Suprapubic skin (tissue), 4 donors: ENCODE measurements around the gene PARP1. TPM values are rescaled to one million over a fixed set of nuclear protein-coding genes. Genes with fewer than 3 reads are reported as not detected.

Experiments used
- DNase-seq, 2 donors: peaks; one replicate each; pipeline ENCODE4 v3.0.0-alpha.2; 2019; ENCODE audit warnings: low spot score in 2 of 2
- H3K27ac ChIP-seq: fragments of 200-600 bp; sonication (generic); one replicate; pipeline ENCODE4 v1.5.1; 2019
- H3K27me3 ChIP-seq: fragments of 200-600 bp; sonication (generic); one replicate; pipeline ENCODE4 v1.5.1; 2019
- H3K36me3 ChIP-seq: fragments of 200-600 bp; sonication (generic); one replicate; pipeline ENCODE4 v1.5.1; 2019
- H3K4me1 ChIP-seq: fragments of 200-600 bp; sonication (generic); one replicate; pipeline ENCODE4 v1.5.1; 2019
- H3K4me3 ChIP-seq: fragments of 200-600 bp; sonication (generic); one replicate; pipeline ENCODE4 v1.5.1; 2019; ENCODE audit warnings: mild to moderate bottlenecking
- H3K9me3 ChIP-seq: fragments of 200-600 bp; sonication (generic); one replicate; pipeline ENCODE4 v1.5.1; 2019
- EP300 ChIP-seq: sonication (generic); formaldehyde crosslinking; IDR thresholded peaks from one replicate; pipeline ENCODE4 v1.6.1; 2017; ENCODE audit warnings: antibody characterized with exemption
- POLR2A ChIP-seq, 2 donors: fragments of 450-650 bp; IDR thresholded peaks; one replicate each; pipeline ENCODE4 v1.6.1; 2017; ENCODE audit warnings: antibody characterized with exemption in 2 of 2, mild to moderate bottlenecking in 2 of 2, moderate library complexity in 2 of 2
- POLR2AphosphoS5 ChIP-seq, 3 donors: sonication (generic); formaldehyde crosslinking; IDR thresholded peaks; one replicate each; pipeline ENCODE4 v1.6.1; 2017; ENCODE audit warnings: antibody characterized with exemption in 3 of 3
- WGBS: methylation state at CpG from one replicate; pipeline ENCODE4 v1.1.5; 2018; 5-methylcytosine and 5-hydroxymethylcytosine counted together
- total RNA-seq, 4 donors: library from RNA; depleted of rRNA; stranded (reverse); fragments of >200 nt; gene quantifications; one replicate each; pipeline ENCODE4 v1.1.0, GENCODE V29; 2016
- TF ChIP-seq, protein P1 (sequence below), 2 donors: fragments of 200-600 bp in 1 of 2; fragments of 450-650 bp in 1 of 2; sonication (generic) in 1 of 2; IDR thresholded peaks; one replicate each; pipeline ENCODE4 v1.5.1; 2016 to 2019; ENCODE audit warnings: antibody characterized with exemption in 2 of 2, mild to moderate bottlenecking in 1 of 2, moderate library complexity in 1 of 2

The PARP1 gene
- total RNA-seq, 4 donors from 2014 or later, result 55.7 to 70.0 (median 60.6) TPM

DNA sequence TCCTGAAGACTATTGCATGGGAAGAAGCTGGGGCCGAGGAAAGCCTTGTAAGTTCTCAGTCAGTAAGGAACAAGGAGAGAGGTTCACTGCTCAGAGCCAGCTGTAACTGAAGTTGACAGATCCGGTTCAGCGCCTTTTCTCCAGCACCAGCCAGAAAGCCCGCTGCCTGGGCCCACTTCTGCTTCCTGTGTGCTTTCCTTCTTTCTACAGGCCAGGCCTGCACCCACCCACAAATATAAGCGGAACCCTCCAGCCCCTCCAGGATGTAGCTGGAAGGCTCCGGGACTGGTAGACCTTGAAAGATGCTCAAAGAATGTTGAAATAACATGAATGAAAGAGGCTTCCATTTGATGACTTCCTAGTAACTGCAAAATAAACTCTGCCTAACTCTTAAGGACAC lies 38.8 kb downstream of the PARP1 start:
- peaks cover 100% of the 10 kb centered on the region for H3K36me3 ChIP-seq
- no peaks in the 10 kb centered on the region for H3K27me3 ChIP-seq
- 65% methylated on average over 5 of the region's 6 CpGs for WGBS
- no peaks in the 10 kb centered on the region for H3K9me3 ChIP-seq
- no peak for TF ChIP-seq POLR2A (IDR thresholded peaks at IDR 0.05)
- H3K4me1 ChIP-seq, result no peaks in the 10 kb centered on the region
- H3K27ac ChIP-seq, result no peak overlapping the region
- no peak overlapping the region for H3K4me3 ChIP-seq
- DNase-seq, result no peak

DNA sequence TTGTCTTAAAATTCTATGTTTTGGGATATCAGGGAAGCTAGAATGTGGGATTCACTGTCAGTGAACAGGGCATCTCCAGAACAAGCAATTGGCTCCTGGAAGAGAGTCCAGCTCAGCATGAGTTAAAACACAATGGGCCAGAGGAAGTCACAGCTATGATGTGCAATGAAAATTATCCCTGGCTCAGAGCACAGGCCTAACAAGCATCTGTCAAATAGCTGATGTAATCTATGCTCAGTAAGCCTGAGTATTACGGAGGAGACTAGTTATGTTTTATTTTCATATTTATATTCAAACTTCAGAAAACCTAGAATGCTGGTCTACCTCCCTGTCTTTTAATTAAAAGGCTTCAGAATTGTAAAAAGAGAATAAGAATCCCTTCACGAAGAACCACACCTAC lies 41.6 kb downstream of the PARP1 start:
- no peaks in the 10 kb centered on the region for H3K27me3 ChIP-seq
- no peaks in the 10 kb centered on the region for H3K4me1 ChIP-seq
- 85% methylated on average over 2 of the region's 2 CpGs for WGBS
- no peak overlapping the region for H3K27ac ChIP-seq
- H3K9me3 ChIP-seq, result no peaks in the 10 kb centered on the region
- no peak overlapping the region for H3K4me3 ChIP-seq
- peaks cover 100% of the 10 kb centered on the region for H3K36me3 ChIP-seq
- TF ChIP-seq POLR2A (IDR thresholded peaks at IDR 0.05), result no peak
- no peak for TF ChIP-seq POLR2AphosphoS5 (IDR thresholded peaks at IDR 0.05)
- TF ChIP-seq EP300, result no peak
- TF ChIP-seq, protein P1, sequence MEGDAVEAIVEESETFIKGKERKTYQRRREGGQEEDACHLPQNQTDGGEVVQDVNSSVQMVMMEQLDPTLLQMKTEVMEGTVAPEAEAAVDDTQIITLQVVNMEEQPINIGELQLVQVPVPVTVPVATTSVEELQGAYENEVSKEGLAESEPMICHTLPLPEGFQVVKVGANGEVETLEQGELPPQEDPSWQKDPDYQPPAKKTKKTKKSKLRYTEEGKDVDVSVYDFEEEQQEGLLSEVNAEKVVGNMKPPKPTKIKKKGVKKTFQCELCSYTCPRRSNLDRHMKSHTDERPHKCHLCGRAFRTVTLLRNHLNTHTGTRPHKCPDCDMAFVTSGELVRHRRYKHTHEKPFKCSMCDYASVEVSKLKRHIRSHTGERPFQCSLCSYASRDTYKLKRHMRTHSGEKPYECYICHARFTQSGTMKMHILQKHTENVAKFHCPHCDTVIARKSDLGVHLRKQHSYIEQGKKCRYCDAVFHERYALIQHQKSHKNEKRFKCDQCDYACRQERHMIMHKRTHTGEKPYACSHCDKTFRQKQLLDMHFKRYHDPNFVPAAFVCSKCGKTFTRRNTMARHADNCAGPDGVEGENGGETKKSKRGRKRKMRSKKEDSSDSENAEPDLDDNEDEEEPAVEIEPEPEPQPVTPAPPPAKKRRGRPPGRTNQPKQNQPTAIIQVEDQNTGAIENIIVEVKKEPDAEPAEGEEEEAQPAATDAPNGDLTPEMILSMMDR (IDR thresholded peaks at IDR 0.05), result no peak
- no peak for DNase-seq

- peaks cover 100% of the 10 kb centered on the region for H3K36me3 ChIP-seq
- TF ChIP-seq EP300 (no peak), POLR2A (IDR thresholded peaks at IDR 0.05) (no peak), POLR2AphosphoS5 (IDR thresholded peaks at IDR 0.05) (no peak)
- TF ChIP-seq, protein P1 (IDR thresholded peaks at IDR 0.05), result no peak
- no peak overlapping the region for H3K27ac ChIP-seq
- H3K4me1 ChIP-seq, result no peaks in the 10 kb centered on the region
- H3K9me3 ChIP-seq, result no peaks in the 10 kb centered on the region
- no peaks in the 10 kb centered on the region for H3K27me3 ChIP-seq
- no peak for DNase-seq
- no peak overlapping the region for H3K4me3 ChIP-seq
- 88% methylated on average over 5 of the region's 5 CpGs for WGBS
Observed at GRCh38 chr1:226365831-226366231, 42.1 kb downstream of the PARP1 start.

DNA sequence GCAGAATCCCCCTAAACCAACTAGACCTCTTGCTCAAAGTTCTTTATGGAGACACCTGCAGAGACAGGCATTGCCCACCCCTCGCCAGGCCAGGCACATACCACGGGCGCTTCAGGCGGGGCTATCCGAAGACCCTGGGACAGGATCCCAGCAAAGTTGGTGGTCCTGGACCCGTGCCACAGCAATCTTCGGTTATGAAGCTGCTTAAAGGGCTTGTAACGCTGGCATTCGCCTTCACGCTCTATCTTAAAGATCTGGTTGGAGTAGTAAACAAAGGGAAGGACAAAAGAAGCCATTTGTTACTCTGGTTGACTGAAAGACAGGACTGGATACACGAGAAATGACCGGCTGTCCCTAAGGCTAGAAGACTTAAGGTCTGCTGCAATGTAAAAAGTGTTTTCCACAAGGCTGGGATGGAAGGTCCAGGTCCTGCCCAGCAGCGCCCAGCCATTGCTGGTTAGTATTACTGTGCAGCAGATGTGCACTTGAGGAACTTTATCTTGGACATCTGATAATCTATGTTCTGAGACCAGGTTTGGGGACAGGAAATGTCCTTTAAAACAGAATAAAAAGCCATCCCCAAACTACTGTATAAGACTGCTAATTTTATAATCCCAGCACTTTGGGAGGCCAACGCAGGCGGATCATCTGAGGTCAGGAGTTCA lies 42.9 kb downstream of the PARP1 start:
- no peak for TF ChIP-seq POLR2A (IDR thresholded peaks at IDR 0.05)
- TF ChIP-seq EP300, result no peak
- TF ChIP-seq POLR2AphosphoS5 (IDR thresholded peaks at IDR 0.05), result no peak
- TF ChIP-seq, protein P1 (IDR thresholded peaks at IDR 0.05), result no peak
- no peaks in the 10 kb centered on the region for H3K4me1 ChIP-seq
- WGBS, result 85% methylated on average over 15 of the region's 15 CpGs
- DNase-seq, result no peak
- H3K27me3 ChIP-seq, result no peaks in the 10 kb centered on the region
- H3K4me3 ChIP-seq, result no peak overlapping the region
- no peak overlapping the region for H3K27ac ChIP-seq
- H3K9me3 ChIP-seq, result no peaks in the 10 kb centered on the region
- H3K36me3 ChIP-seq, result peaks cover 97% of the 10 kb centered on the region

DNA sequence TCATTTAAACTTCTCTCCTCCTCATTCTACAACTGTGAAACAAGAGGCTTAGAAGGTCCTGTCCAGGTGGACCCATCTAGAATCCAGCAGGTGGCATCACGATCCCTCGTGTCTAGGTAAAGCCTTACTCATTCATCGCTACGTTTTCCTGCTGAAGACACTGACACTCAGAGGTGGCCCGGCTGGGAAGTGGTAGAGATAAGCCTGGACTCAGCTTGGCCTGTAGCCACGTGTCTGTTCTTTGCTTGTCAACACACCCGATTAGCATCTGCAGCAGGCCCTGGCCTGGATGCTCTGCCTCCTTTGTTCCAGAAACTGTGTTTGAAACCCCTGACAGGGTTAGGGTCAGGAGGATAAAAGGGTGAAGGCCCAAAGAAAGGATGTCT lies 43.4 kb downstream of the PARP1 start:
- no peak overlapping the region for H3K27ac ChIP-seq
- H3K27me3 ChIP-seq, result no peaks in the 10 kb centered on the region
- H3K4me1 ChIP-seq, result no peaks in the 10 kb centered on the region
- no peak for DNase-seq
- 85% methylated on average over 7 of the region's 7 CpGs for WGBS
- no peaks in the 10 kb centered on the region for H3K9me3 ChIP-seq
- H3K36me3 ChIP-seq, result peaks cover 96% of the 10 kb centered on the region
- TF ChIP-seq POLR2AphosphoS5 (IDR thresholded peaks at IDR 0.05) (no peak), POLR2A (IDR thresholded peaks at IDR 0.05) (no peak), EP300 (no peak)
- TF ChIP-seq, protein P1 (IDR thresholded peaks at IDR 0.05), result no peak
- no peak overlapping the region for H3K4me3 ChIP-seq
